RCC 7860 (cell line): ENCODE results near the gene UGT1A8.
"Not testable (repeated sequence)": the region's sequence is repeated elsewhere in the genome, so short reads cannot be mapped to it uniquely, and the experiment has no call there.

Experiments
- DNase-seq: peaks from one replicate; pipeline ENCODE4 v3.0.0-alpha.2; 2015; ENCODE audit warnings: low spot score
- FAIRE-seq: peaks from 2 replicates; lab custom pipeline; 2012; peaks lifted over from hg19 to GRCh38; lab: Jason Lieb, UNC

The UGT1A8 gene

GRCh38 chr2:233681521-233682099, 64.2 kb downstream of the UGT1A8 start, which contains the start of gene UGT1A7:
UGT1A7 (plus strand) TSS chr2:233681901; CDS start chr2:233681938, 37 bp downstream.
- DNase-seq = no peak
- no peak for FAIRE-seq

- no peak for FAIRE-seq
- DNase-seq = no peak
These were observed 67.2 kb downstream of the UGT1A8 start for GRCh38 chr2:233684640-233685039.

DNA sequence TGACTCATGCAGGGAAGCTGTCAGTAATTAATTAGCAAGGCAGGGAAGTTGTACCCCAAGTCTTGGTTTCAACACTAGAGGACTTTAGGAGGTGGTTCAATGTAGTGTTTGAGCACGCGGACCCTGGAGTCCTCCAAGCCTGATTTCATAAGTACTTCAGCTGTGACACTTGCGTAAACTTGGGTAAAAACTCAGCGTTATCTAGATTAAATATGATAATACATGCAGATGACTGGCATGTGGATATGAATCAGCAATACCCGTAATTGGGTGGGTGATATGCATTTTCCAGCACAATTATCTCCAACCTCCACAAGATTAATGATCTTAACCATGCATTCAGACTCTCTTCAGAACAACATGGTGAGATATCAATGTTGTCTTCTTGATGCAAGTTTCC, 69.5 kb downstream of the UGT1A8 start:
- no peak for FAIRE-seq
- no peak for DNase-seq

GRCh38 chr2:233688341-233688740, 70.9 kb downstream of the UGT1A8 start:
- FAIRE-seq (no peak), DNase-seq (no peak)

GRCh38 chr2:233689031-233689430, 71.6 kb downstream of the UGT1A8 start:
- FAIRE-seq = no peak
- no peak for DNase-seq

GRCh38 chr2:233689501-233689900, 72.1 kb downstream of the UGT1A8 start:
- no peak for FAIRE-seq
- DNase-seq = no peak

DNA sequence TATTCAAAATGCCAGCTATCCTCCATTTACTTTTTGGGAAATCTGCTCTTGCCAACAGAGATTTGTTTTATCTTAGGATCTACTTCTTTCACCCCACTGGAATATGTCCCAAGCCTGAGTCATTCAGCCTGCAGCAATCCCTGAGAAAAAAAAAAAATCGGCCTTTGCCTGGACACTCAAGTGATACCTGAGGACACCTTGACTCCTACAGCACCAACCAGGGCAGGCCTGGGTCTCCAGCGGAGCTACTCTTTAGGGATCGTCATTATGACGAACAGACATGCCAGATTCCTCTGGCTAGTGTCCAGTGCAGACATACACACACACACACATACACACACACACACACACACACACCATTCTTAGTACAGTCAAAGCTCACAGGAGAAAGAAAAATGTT, 73.0 kb downstream of the UGT1A8 start:
- no peak for DNase-seq
- FAIRE-seq = no peak

DNA sequence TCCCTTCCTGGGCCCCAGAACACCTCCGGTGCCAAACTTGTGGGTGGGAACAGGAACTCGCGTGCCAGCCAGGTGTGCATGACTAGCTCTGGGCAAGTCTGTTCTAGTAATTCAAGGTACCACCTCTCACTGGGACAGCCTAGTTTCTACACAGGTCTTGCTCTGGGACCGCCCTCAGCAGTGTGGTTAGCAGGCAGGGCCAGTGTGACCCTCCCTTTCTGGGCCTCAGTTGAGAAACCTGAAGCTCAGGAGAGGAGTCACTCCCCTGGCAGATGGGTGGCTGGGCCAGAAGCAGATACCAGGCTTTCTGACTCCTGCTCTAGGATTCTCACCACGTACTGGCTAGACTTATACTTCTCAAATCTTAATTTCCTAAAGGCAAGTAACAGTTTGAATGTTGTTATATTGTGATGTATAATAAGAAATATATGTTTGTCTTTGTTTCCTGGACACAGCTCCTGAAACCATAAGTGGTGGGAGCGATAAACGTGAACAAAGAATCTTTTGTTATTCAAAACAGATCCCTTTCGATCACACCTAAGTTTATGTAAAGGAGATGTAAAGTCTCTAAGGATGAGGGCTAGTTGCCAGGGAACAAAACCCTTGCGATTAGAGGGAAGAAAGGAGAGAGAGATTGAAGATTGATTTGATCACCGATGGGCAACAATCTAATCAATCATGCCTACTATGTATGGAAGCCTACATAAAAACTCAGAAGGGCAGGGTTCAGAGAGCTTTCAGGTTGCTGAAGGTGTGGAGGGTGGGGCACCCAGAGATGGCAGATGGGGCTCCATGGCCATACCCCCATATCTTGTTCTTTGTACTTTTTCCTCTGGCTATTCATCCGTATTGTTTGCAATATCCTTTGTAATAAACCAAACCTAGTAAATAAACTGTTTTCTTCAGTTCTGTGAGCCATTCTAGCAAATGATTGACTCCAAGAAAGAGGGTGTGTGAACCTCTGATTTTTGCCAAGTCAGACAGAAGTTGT, 74.3 kb downstream of the UGT1A8 start:
- FAIRE-seq (peak; percentile 89), DNase-seq (peak; percentile 74)

GRCh38 chr2:233692648-233693047, 75.2 kb downstream of the UGT1A8 start, which contains the start of gene UGT1A6:
UGT1A6 (plus strand) TSS chr2:233692890; CDS start chr2:233693005, 115 bp downstream.
- FAIRE-seq (peak; percentile 94), DNase-seq (peak; percentile 71)

GRCh38 chr2:233693963-233694362, 76.5 kb downstream of the UGT1A8 start:
- FAIRE-seq = no peak
- DNase-seq = peak; percentile 63

- peak; percentile 45 for DNase-seq
- no peak for FAIRE-seq
These were observed 81.3 kb downstream of the UGT1A8 start for GRCh38 chr2:233698740-233699139.

- peak; percentile 37 for DNase-seq
- FAIRE-seq = no peak
These were observed 82.1 kb downstream of the UGT1A8 start for GRCh38 chr2:233699424-233700027.

DNA sequence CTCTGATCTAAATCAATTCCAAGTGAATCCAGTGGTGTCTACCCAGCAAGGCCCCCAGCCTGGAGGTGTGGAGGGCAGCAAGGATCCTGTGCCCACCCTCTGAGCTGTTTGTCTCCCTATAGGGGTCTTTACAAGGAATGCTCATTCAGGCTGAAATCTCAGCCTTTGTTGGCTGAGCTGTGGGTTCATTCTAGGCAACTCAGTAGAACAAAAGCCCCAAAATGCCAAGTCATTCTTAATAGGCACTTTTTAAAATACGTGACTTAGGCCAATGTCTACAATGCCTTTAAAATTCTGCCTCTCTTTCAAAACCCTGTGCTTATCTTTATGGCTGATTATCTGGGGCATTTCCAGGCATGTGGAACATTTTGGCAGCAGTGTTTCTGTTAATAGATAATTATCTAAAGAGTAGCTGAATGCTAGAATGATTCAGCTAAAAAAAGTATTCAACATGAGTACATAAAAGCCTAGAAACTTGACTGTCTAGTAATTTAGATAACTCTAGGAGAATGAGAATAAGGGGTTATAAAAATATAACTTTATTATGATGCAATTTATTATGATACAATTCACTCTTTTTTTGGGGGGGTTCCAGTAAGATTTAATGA, 82.7 kb downstream of the UGT1A8 start:
- DNase-seq (peak; percentile 98), FAIRE-seq (peak; percentile 100)

DNA sequence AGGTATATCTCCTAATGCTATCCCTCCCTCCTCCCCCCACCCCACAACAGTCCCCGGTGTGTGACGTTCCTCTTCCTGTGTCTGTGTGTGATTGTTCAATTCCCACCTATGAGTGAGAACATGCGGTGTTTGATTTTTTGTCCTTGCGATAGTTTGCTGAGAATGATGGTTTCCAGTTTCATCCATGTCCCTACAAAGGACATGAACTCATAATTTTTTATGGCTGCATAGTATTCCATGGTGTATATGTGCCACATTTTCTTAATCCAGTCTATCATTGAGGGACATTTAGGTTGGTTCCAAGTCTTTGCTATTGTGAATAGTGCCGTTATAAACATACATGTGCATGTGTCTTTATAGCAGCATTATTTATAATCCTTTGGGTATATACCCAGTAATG, 83.4 kb downstream of the UGT1A8 start:
- DNase-seq, FAIRE-seq: not testable (repeated sequence)

GRCh38 chr2:233702238-233702637, 84.8 kb downstream of the UGT1A8 start:
- no peak for DNase-seq
- FAIRE-seq = peak; percentile 69

GRCh38 chr2:233705911-233706506, 88.6 kb downstream of the UGT1A8 start:
- peak; percentile 79 for FAIRE-seq
- peak; percentile 52 for DNase-seq

DNA sequence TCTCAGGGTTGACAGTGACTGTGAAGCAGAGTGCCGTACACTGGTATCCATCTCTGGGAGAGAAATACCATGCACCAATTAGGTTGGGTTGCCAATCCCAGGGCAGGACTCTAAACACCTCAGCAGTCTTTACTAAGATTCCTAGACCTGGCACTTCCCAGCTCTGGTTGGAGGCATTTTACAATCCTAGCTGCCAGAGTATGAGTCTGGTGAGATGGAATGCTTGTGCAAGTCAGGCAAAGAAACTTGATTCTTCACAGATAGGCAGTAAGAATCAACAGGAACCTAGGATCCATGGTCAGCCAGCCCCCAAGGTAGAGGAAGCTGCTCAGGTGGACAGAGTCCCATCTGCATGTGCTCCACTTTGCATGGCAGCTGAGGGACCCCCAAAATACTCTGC, 89.3 kb downstream of the UGT1A8 start:
- DNase-seq (peak; percentile 76), FAIRE-seq (peak; percentile 87)

- DNase-seq (peak; percentile 62), FAIRE-seq (peak; percentile 88)
These were observed 90.7 kb downstream of the UGT1A8 start for GRCh38 chr2:233707940-233708644.

DNA sequence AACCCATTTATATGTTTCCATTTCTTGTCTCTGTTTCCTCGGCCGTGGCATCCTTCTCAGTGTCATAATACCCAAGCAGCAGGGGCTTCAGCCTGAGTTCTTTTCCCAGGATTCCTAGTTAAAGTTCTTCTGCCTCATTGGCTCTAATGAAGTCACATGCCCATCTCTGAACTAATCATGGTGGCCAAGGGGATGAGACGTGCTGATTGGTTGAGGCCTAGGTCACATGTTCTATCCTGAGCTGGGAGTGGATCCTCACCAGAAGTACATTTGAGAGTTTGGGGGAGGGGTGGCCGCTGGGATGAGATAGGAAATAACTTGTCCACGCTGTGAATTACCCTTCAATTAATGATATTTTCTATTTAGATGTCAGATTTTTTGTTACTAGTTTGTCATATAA, 91.5 kb downstream of the UGT1A8 start:
- FAIRE-seq (no peak), DNase-seq (no peak)
